ENCODE measurements around the gene CSK.

CSK gene

DNA sequence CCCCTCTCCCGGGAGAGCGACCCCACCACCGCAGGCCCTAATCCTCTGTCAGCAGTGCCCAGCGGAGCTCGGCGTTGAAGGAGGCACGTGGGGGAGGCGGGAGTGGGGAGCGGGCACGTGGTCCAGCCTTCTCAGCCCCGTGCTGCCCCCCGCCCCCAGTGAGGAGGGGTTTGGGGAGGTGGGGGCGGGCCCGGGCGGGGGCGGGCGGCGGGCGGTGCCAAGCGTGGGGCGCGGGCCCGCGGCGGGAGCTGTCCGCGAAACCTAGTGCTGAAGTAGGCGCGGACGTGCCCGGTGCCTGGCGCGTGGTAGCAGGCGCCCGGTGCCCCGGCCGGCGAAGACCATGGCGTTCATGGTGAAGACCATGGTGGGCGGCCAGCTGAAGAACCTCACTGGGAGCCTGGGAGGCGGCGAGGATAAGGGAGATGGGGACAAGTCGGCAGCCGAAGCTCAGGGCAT lies 44.5 kb downstream of the CSK start, which contains the start of gene CPLX3:
CPLX3 (plus strand) TSS at position 264 of the 456 bp plus-strand sequence; CDS start at position 341, 77 bp downstream.
- no peak for DNase-seq (ENCODE audit: low read depth in 2 of 2)

- no peak for DNase-seq (ENCODE audit: low read depth in 2 of 2)
Observed at GRCh38 chr15:74826921-74827320, 45.0 kb downstream of the CSK start.

GRCh38 chr15:74827614-74828013 lies 45.7 kb downstream of the CSK start:
- DNase-seq (ENCODE audit: low read depth in 2 of 2), result no peak

DNA sequence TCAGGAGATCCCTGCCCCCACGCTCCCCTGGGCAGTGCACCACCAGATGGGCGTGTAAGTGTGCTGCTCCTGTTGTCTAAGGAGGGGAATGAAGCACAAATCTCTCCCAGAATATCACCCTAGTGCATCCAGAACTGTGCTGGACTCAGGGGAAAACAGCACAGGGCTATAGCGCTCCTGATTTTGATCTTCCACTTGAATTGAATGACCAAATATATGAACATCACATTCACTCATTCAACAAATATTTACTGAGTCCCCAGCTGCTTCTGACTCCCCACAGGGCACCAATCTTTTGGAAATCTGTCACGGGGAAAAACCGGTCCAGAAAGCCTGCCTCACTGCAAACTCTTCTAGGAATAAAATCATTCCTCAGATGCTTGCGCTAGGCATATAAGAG lies 47.0 kb downstream of the CSK start:
- no peak for DNase-seq (ENCODE audit: low read depth in 2 of 2)

DNA sequence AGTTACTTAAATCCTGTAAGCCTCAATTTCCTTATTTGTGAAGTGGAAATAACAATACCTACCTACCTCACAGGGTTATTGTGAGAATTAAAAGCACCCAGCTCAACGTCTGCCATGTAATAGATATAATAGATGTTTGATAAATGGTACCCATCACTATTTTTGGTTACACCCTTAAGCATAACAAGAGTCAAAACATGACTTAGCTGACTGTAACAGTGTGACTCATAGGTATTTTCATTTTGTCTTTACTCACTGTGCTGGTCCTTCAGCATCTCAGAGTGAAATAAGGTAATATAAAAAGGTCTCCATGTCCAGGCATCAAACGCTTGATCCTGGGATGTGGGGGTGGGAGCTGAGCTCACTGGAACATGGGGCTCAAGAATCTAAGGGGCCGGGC lies 47.6 kb downstream of the CSK start:
- no peak for DNase-seq (ENCODE audit: low read depth in 2 of 2)

DNA sequence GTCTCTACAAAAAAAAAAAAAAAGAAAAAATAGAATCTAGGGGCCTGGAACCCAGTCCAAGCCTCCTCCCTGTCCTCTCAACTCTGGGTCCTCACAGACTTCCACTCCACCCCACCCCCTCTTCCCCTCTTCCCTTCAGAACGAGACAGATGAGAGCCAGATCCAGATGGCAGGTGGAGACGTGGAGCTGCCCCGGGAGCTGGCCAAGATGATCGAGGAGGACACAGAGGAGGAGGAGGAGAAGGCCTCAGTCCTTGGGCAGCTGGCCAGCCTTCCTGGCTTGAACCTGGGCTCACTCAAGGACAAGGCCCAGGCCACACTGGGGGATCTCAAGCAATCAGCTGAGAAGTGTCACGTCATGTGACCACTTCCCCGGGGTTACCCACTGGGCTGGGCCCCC lies 48.1 kb downstream of the CSK start:
- no peak for DNase-seq (ENCODE audit: low read depth in 2 of 2)

- DNase-seq (ENCODE audit: low read depth in 2 of 2), result no peak
Observed at GRCh38 chr15:74830868-74831267, 49.0 kb downstream of the CSK start.

- no peak for DNase-seq (ENCODE audit: low read depth in 2 of 2)
Observed at GRCh38 chr15:74831813-74832495, 50.1 kb downstream of the CSK start.

- DNase-seq (ENCODE audit: low read depth in 2 of 2), result no peak
Observed at GRCh38 chr15:74832826-74833225, 50.9 kb downstream of the CSK start.

GRCh38 chr15:74833376-74834107 lies 51.7 kb downstream of the CSK start:
- no peak for DNase-seq (ENCODE audit: low read depth in 2 of 2)

- DNase-seq (ENCODE audit: low read depth in 2 of 2), result peak in 1 of 2 donors; percentile 17
Observed at GRCh38 chr15:74835312-74835823, 53.5 kb downstream of the CSK start.

GRCh38 chr15:74836846-74837245 lies 55.0 kb downstream of the CSK start:
- DNase-seq (ENCODE audit: low read depth in 2 of 2), result no peak

DNA sequence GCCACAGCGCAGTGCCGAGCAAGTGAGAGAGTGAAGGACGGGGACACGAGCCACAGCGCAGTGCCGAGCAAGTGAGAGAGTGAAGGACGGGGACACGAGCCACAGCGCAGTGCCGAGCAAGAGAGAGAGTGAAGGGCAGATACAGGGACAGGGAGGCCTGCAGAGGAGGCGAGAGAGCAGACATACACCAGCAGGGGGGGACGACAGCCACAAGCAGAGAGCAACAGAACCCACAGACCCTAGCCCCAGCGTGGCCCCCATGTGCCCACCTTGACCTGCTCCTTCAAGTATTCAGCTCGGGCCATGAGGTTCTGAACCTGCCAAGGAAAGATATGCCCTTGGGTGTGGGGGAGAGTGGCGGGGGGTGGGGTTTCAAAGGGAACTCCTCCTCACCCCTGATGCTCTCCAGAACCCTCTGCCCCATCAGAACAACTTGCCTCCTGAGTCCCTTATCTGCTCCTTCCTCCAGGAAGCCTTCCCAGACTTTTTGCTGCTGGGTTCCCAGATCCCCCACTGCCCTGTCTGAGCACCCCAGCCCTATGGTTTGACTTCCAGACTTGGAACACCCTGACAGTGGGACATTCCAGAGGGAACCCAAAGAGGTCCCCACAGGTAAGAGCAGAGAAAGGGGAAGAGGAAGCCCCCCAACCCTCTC lies 55.7 kb downstream of the CSK start:
- no peak for DNase-seq (ENCODE audit: low read depth in 2 of 2)

DNA sequence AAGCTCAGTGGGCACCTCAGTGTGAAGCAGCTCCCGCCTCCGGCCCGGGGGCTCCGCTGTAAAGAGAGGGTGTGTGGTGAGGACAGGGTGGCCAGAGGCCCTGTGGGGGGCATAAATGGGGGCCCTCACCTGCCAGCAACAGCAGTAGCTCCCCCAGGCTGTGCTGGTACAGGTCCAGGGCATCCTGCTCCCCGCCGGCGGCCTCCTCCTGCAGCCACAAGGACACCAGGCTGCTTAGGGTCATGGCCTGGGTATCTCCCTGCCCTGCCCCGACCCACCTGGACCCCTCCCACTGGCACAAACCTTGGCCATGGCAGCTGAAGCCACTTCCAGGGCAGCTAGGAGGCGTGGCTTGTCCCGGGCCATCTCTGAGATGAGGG lies 56.2 kb downstream of the CSK start:
- no peak for DNase-seq (ENCODE audit: low read depth in 2 of 2)

DNA sequence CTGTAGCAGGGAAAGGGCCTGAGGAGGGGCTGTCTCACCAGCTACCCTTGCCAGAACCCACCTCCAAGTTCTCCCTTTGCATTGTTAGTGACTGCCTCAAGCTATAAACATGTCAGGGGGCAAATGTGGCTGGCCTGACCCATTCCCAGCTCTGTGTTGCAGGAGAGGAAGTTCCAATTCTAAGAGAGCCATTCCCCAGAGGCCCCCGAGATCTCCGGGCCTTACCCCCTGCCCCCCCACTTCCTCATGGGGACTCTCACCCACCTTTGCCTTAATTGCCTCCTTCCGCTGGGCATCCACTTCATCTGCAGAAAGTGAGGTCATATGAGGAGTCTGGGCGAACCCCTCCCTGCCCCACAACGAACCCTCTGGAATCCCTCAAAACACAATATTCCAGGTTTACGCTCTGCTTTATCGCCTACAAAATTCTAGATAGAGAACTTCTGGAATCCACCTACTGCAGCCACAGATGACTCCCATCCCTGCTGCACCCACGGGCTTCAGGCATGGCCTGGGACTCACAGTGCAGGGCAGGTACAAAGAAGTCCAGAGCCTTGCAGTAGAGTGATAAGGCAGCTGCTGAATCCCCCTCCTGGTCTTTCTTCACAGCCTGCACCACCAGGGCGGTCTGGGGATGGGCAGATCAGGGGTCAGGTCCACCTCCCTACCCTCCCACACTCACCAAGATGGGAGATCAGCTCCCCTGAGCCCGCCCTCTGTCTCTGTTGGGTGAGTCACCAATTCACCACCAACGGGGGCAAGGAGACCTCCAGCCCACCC lies 57.1 kb downstream of the CSK start:
- no peak for DNase-seq (ENCODE audit: low read depth in 2 of 2)

DNA sequence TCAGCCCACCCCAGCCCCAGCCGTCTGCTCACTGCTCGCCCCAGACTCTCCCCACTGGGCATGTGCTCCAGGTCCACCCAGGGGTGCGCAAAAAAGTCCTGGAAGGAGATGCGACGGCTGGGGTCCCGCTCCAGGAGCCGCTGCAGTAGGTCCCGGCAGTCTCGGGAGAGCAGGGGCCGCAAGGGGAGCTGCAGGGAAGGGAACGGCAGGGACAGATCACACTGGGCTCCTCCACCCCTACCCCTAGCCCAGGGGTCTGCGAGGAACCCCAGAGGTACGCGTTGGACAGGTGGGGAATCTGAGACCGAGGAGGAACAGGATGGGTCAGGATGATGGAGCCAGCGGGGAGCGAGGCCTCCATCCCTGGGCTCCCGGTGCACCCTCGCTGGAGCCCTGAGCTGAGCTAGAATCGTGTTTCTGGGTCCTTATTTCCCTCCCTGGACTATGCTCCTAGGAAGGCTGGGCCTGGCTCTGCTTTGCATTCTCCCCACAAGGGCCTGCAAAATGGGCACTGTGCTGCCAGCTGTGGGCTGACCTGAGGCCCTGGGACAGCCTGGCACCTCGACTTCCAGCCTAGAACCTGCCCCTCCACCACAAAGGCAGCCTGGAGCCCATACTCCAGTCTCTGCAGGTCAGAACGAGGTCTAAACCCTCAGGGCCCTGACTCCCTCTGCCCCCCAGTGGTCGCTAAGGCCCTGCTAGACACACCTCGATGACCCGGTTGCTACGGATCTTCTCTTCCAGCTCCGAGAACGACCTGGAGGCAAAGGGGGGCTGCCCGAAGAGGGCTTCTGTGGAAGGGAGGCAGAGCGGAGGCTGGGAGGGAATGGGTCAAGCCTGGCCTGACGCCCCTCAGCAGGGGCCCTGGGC lies 57.9 kb downstream of the CSK start:
- no peak for DNase-seq (ENCODE audit: low read depth in 2 of 2)

GRCh38 chr15:74840851-74841775 lies 59.2 kb downstream of the CSK start:
- DNase-seq (ENCODE audit: low read depth in 2 of 2), result no peak

- DNase-seq (ENCODE audit: low read depth in 2 of 2), result no peak
Observed at GRCh38 chr15:74841891-74842373, 60.1 kb downstream of the CSK start.
